Hepatocyte (in vitro differentiated cells): ENCODE measurements around the gene DOCK2. TPM values are rescaled to one million over a fixed set of nuclear protein-coding genes. Genes with fewer than 3 reads are reported as not detected.

Source experiments
- DNase-seq: peaks from one replicate; pipeline ENCODE4 v3.0.0-alpha.2; 2016; ENCODE audit warnings: low spot score
- H2AFZ ChIP-seq: fragments of 200-600 bp; sonication (generic); 2 replicates; pipeline ENCODE4 v1.6.0; 2016; ENCODE audit warnings: antibody characterized with exemption, mild to moderate bottlenecking
- H3K27ac ChIP-seq: fragments of 200-600 bp; sonication (generic); 2 replicates; pipeline ENCODE4 v1.5.1; 2016; ENCODE audit warnings: mild to moderate bottlenecking
- H3K27me3 ChIP-seq: fragments of 200-600 bp; sonication (generic); 2 replicates; pipeline ENCODE4 v1.6.1; 2016
- H3K36me3 ChIP-seq: fragments of 200-600 bp; sonication (generic); replicated peaks from 2 replicates; pipeline ENCODE4 v1.5.1; 2016; ENCODE audit warnings: low read depth; ENCODE audit not compliant: insufficient read depth
- H3K4me1 ChIP-seq: fragments of 200-600 bp; sonication (generic); 2 replicates; pipeline ENCODE4 v1.5.1; 2016; ENCODE audit warnings: mild to moderate bottlenecking, moderate library complexity; ENCODE audit not compliant: insufficient read depth
- H3K4me2 ChIP-seq: fragments of 200-600 bp; sonication (generic); 2 replicates; pipeline ENCODE4 v1.6.0; 2016
- H3K4me3 ChIP-seq: fragments of 200-600 bp; sonication (generic); 2 replicates; pipeline ENCODE4 v1.5.1; 2016; ENCODE audit warnings: mild to moderate bottlenecking
- H3K79me2 ChIP-seq: fragments of 200-600 bp; sonication (generic); 2 replicates; pipeline ENCODE4 v1.6.0; 2017; ENCODE audit warnings: mild to moderate bottlenecking
- H3K9me2 ChIP-seq: fragments of 200-600 bp; sonication (generic); replicated peaks from 2 replicates; pipeline ENCODE4 v1.6.0; 2017; ENCODE audit warnings: mild to moderate bottlenecking; ENCODE audit not compliant: insufficient read depth
- H3K9me3 ChIP-seq: fragments of 200-600 bp; sonication (generic); 2 replicates; pipeline ENCODE4 v1.5.1; 2016; ENCODE audit warnings: low read depth, mild to moderate bottlenecking
- H4K20me1 ChIP-seq: fragments of 200-600 bp; sonication (generic); 2 replicates; pipeline ENCODE4 v1.6.0; 2016; ENCODE audit warnings: mild to moderate bottlenecking; ENCODE audit not compliant: insufficient read depth, poor library complexity, severe bottlenecking
- CTCF ChIP-seq: fragments of 200-600 bp; sonication (generic); IDR thresholded peaks from 2 replicates; pipeline ENCODE4 v1.5.1; 2016; ENCODE audit warnings: antibody characterized with exemption, mild to moderate bottlenecking; ENCODE audit not compliant: poor library complexity
- EZH2 ChIP-seq: fragments of 200-600 bp; sonication (generic); IDR thresholded peaks from 2 replicates; pipeline ENCODE4 v1.6.1; 2016; ENCODE audit warnings: antibody characterized with exemption, mild to moderate bottlenecking, borderline replicate concordance
- EZH2phosphoT487 ChIP-seq: fragments of 200-600 bp; sonication (generic); IDR thresholded peaks from one replicate; pipeline ENCODE4 v1.6.1; 2018; ENCODE audit warnings: antibody characterized with exemption, mild to moderate bottlenecking, low read depth, moderate library complexity; ENCODE audit not compliant: unreplicated experiment, severe bottlenecking
- WGBS: methylation state at CpG from one replicate; pipeline ENCODE4 v1.1.6; 2016; ENCODE audit warnings: low lambda C conversion rate; ENCODE audit errors: missing lambda C conversion rate; 5-methylcytosine and 5-hydroxymethylcytosine counted together
- polyA plus RNA-seq: library from polyadenylated mRNA; unstranded; fragments of >200 nt; fragmentation: Nextera tagmentation; extraction: Ambion mirVana; gene quantifications from 2 replicates; pipeline ENCODE4 v1.2.1, GENCODE V29; 2016
- total RNA-seq: library from RNA; depleted of rRNA; stranded (reverse); fragments of >200 nt; gene quantifications from 2 replicates; pipeline ENCODE4 v1.2.3, GENCODE V29; 2014

DOCK2 gene
- total and polyA plus RNA-seq, 2 experiments from 2014 or later: 0.60 TPM; not detected in 1

GRCh38 chr5:169650701-169651331 lies 13.7 kb downstream of the DOCK2 start:
- no peak overlapping the region for H2AFZ ChIP-seq
- WGBS: 79% methylated on average over 5 of the region's 5 CpGs
- H3K27ac ChIP-seq: peak overlapping the region; percentile 42
- no peaks in the 10 kb centered on the region for H4K20me1 ChIP-seq
- H3K4me2 ChIP-seq: peak overlapping the region; percentile 40
- no peaks in the 10 kb centered on the region for H3K79me2 ChIP-seq
- DNase-seq: no peak
- no peaks in the 10 kb centered on the region for H3K27me3 ChIP-seq
- TF ChIP-seq EZH2 (no peak), EZH2phosphoT487 (no peak), CTCF (no peak)
- H3K36me3 ChIP-seq: no peaks in the 10 kb centered on the region
- H3K9me3 ChIP-seq: no peaks in the 10 kb centered on the region
- no peak overlapping the region for H3K4me3 ChIP-seq
- H3K4me1 ChIP-seq: peaks cover 4% of the 10 kb centered on the region
- no peaks in the 10 kb centered on the region for H3K9me2 ChIP-seq

GRCh38 chr5:169651526-169651925 lies 14.5 kb downstream of the DOCK2 start:
- TF ChIP-seq EZH2phosphoT487 (no peak), EZH2 (no peak)
- Histone ChIP-seq H3K9me3 (no peaks in the 10 kb centered on the region), H3K36me3 (no peaks in the 10 kb centered on the region), H3K9me2 (no peaks in the 10 kb centered on the region), H3K4me3 (no peak overlapping the region), H3K4me1 (peaks cover 4% of the 10 kb centered on the region), H3K27me3 (no peaks in the 10 kb centered on the region), H2AFZ (no peak overlapping the region), H4K20me1 (no peaks in the 10 kb centered on the region), H3K4me2 (peak overlapping the region; percentile 40), H3K27ac (peak overlapping the region; percentile 20), H3K79me2 (no peaks in the 10 kb centered on the region)
- WGBS: 62% methylated on average over 5 of the region's 5 CpGs
- no peak for DNase-seq

GRCh38 chr5:169652057-169652456 lies 15.0 kb downstream of the DOCK2 start:
- WGBS: 50% methylated on average over 1 of the region's 1 CpG
- no peak for TF ChIP-seq EZH2phosphoT487
- no peak for TF ChIP-seq EZH2
- TF ChIP-seq CTCF: no peak
- H3K4me3 ChIP-seq: no peak overlapping the region
- no peak overlapping the region for H2AFZ ChIP-seq
- H4K20me1 ChIP-seq: no peaks in the 10 kb centered on the region
- H3K9me3 ChIP-seq: no peaks in the 10 kb centered on the region
- H3K4me1 ChIP-seq: peaks cover 4% of the 10 kb centered on the region
- H3K27me3 ChIP-seq: no peaks in the 10 kb centered on the region
- H3K27ac ChIP-seq: no peak overlapping the region
- DNase-seq: no peak
- H3K4me2 ChIP-seq: no peak overlapping the region
- H3K79me2 ChIP-seq: no peaks in the 10 kb centered on the region
- H3K36me3 ChIP-seq: no peaks in the 10 kb centered on the region
- no peaks in the 10 kb centered on the region for H3K9me2 ChIP-seq

- Histone ChIP-seq H3K4me3 (no peak overlapping the region), H3K27me3 (no peaks in the 10 kb centered on the region), H2AFZ (no peak overlapping the region), H3K4me1 (no peaks in the 10 kb centered on the region), H3K9me2 (no peaks in the 10 kb centered on the region), H3K36me3 (no peaks in the 10 kb centered on the region), H4K20me1 (no peaks in the 10 kb centered on the region), H3K79me2 (no peaks in the 10 kb centered on the region), H3K27ac (no peak overlapping the region), H3K9me3 (no peaks in the 10 kb centered on the region), H3K4me2 (no peak overlapping the region)
- TF ChIP-seq EZH2 (no peak), EZH2phosphoT487 (no peak), CTCF (no peak)
- DNase-seq: no peak
- 91% methylated on average over 5 of the region's 5 CpGs for WGBS
Observed at GRCh38 chr5:169653091-169653490, 16.0 kb downstream of the DOCK2 start.
